Measurements from ENCODE around the gene ZNF80.

Gene ZNF80

GRCh38 chr3:114221881-114222264, 15.5 kb downstream of the ZNF80 start:
- ChIA-PET POLR2A (interaction anchor here (0.5 to 0.9 kb wide), 2 partner anchors 11 to 130 kb away, joined by 3 read pairs; no protein-coding TSS in a partner anchor), CTCF (interaction anchor here (1.5 kb wide), 1 partner anchor 8 kb away, joined by 3 read pairs; no protein-coding TSS in a partner anchor)
- Histone ChIP-seq H3K9me3 (ENCODE audit: control extremely low read depth in 1 of 5, control insufficient read depth in 4 of 5, insufficient read depth in 2 of 5, low read depth in 1 of 5, low read length in 4 of 5) (peaks cover 3 to 15% (median 4%) of the 10 kb centered on the region in 5 experiments), H3K36me3 (ENCODE audit: control insufficient read depth in 4 of 4, insufficient read depth in 4 of 4, low read length in 3 of 4) (no peaks in the 10 kb centered on the region), H3K27me3 (replicated peaks in 2 of 5; ENCODE audit: control insufficient read depth in 4 of 5, insufficient read depth in 5 of 5, low read length in 4 of 5) (peaks cover 0 to 3% (median 0%) of the 10 kb centered on the region in 5 experiments), H3K27ac (ENCODE audit: insufficient read depth in 1 of 2, low read depth in 1 of 2, low read length in 2 of 2, poor library complexity in 1 of 2, severe bottlenecking in 2 of 2) (no peak overlapping the region), H3K4me1 (ENCODE audit: control extremely low read depth in 1 of 4, control insufficient read depth in 4 of 4, insufficient read depth in 4 of 4, low read length in 3 of 4) (no peaks in the 10 kb centered on the region), H3K4me3 (ENCODE audit: control insufficient read depth in 1 of 7, extremely low read depth in 1 of 7, insufficient read depth in 4 of 7, low read depth in 2 of 7, low read length in 6 of 7) (no peak overlapping the region)
- WGBS (ENCODE audit: insufficient coverage): 100% methylated on average over 1 of the region's 1 CpG
- no peak for DNase-seq

- no peak overlapping the region for H3K4me3 ChIP-seq (ENCODE audit: control insufficient read depth in 1 of 7, extremely low read depth in 1 of 7, insufficient read depth in 4 of 7, low read depth in 2 of 7, low read length in 6 of 7)
Measured at GRCh38 chr3:114221165-114221880, 16.1 kb downstream of the ZNF80 start.

GRCh38 chr3:114219741-114220140, 17.6 kb downstream of the ZNF80 start:
- DNase-seq: no peak
- Histone ChIP-seq H3K9me3 (ENCODE audit: control extremely low read depth in 1 of 5, control insufficient read depth in 4 of 5, insufficient read depth in 2 of 5, low read depth in 1 of 5, low read length in 4 of 5) (peaks cover 0 to 4% (median 2%) of the 10 kb centered on the region in 5 experiments), H3K4me3 (ENCODE audit: control insufficient read depth in 1 of 7, extremely low read depth in 1 of 7, insufficient read depth in 4 of 7, low read depth in 2 of 7, low read length in 6 of 7) (no peak overlapping the region), H3K27me3 (replicated peaks in 2 of 5; ENCODE audit: control insufficient read depth in 4 of 5, insufficient read depth in 5 of 5, low read length in 4 of 5) (peaks cover 0 to 7% (median 0%) of the 10 kb centered on the region in 5 experiments), H3K27ac (ENCODE audit: insufficient read depth in 1 of 2, low read depth in 1 of 2, low read length in 2 of 2, poor library complexity in 1 of 2, severe bottlenecking in 2 of 2) (no peak overlapping the region), H3K4me1 (ENCODE audit: control extremely low read depth in 1 of 4, control insufficient read depth in 4 of 4, insufficient read depth in 4 of 4, low read length in 3 of 4) (peaks cover 0 to under 1% (median 0%) of the 10 kb centered on the region in 4 experiments), H3K36me3 (ENCODE audit: control insufficient read depth in 4 of 4, insufficient read depth in 4 of 4, low read length in 3 of 4) (no peaks in the 10 kb centered on the region)
- 100% methylated on average over 1 of the region's 2 CpGs for WGBS (ENCODE audit: insufficient coverage)
- CTCF ChIA-PET: no interaction called here
- POLR2A ChIA-PET: no interaction called here

More at GRCh38 chr3:114221165-114221880, 16.1 kb downstream of the ZNF80 start:
- Histone ChIP-seq H3K27me3 (replicated peaks in 2 of 5; ENCODE audit: control insufficient read depth in 4 of 5, insufficient read depth in 5 of 5, low read length in 4 of 5) (peaks cover 0 to 3% (median 0%) of the 10 kb centered on the region in 5 experiments), H3K36me3 (ENCODE audit: control insufficient read depth in 4 of 4, insufficient read depth in 4 of 4, low read length in 3 of 4) (no peaks in the 10 kb centered on the region), H3K27ac (ENCODE audit: insufficient read depth in 1 of 2, low read depth in 1 of 2, low read length in 2 of 2, poor library complexity in 1 of 2, severe bottlenecking in 2 of 2) (no peak overlapping the region), H3K4me1 (ENCODE audit: control extremely low read depth in 1 of 4, control insufficient read depth in 4 of 4, insufficient read depth in 4 of 4, low read length in 3 of 4) (no peaks in the 10 kb centered on the region), H3K9me3 (ENCODE audit: control extremely low read depth in 1 of 5, control insufficient read depth in 4 of 5, insufficient read depth in 2 of 5, low read depth in 1 of 5, low read length in 4 of 5) (peaks cover 3 to 15% (median 4%) of the 10 kb centered on the region in 5 experiments)
- POLR2A ChIA-PET: interaction anchor here (0.5 to 0.9 kb wide), 2 partner anchors 11 to 130 kb away, joined by 3 read pairs; no protein-coding TSS in a partner anchor
- WGBS (ENCODE audit: insufficient coverage): 90% methylated on average over 8 of the region's 9 CpGs
- CTCF ChIA-PET: interaction anchor here (1.5 kb wide), 1 partner anchor 8 kb away, joined by 3 read pairs; no protein-coding TSS in a partner anchor
- DNase-seq: no peak

- ChIA-PET POLR2A (no interaction called here), CTCF (interaction anchor here (1.0 kb wide), 1 partner anchor 18 kb away, joined by 3 read pairs; no protein-coding TSS in a partner anchor)
- no peak overlapping the region for H3K27ac ChIP-seq (ENCODE audit: insufficient read depth in 1 of 2, low read depth in 1 of 2, low read length in 2 of 2, poor library complexity in 1 of 2, severe bottlenecking in 2 of 2)
- no peak overlapping the region for H3K4me3 ChIP-seq (ENCODE audit: control insufficient read depth in 1 of 7, extremely low read depth in 1 of 7, insufficient read depth in 4 of 7, low read depth in 2 of 7, low read length in 6 of 7)
- 90% methylated on average over 6 of the region's 12 CpGs for WGBS (ENCODE audit: insufficient coverage)
- no peak for DNase-seq
- peaks cover 0 to 7% (median 0%) of the 10 kb centered on the region in 5 experiments for H3K27me3 ChIP-seq (replicated peaks in 2 of 5; ENCODE audit: control insufficient read depth in 4 of 5, insufficient read depth in 5 of 5, low read length in 4 of 5)
- peaks cover 3 to 9% (median 6%) of the 10 kb centered on the region in 4 experiments for H3K4me1 ChIP-seq (ENCODE audit: control extremely low read depth in 1 of 4, control insufficient read depth in 4 of 4, insufficient read depth in 4 of 4, low read length in 3 of 4)
- no peaks in the 10 kb centered on the region for H3K9me3 ChIP-seq (ENCODE audit: control extremely low read depth in 1 of 5, control insufficient read depth in 4 of 5, insufficient read depth in 2 of 5, low read depth in 1 of 5, low read length in 4 of 5)
- no peaks in the 10 kb centered on the region for H3K36me3 ChIP-seq (ENCODE audit: control insufficient read depth in 4 of 4, insufficient read depth in 4 of 4, low read length in 3 of 4)
Measured at GRCh38 chr3:114218578-114219185, 18.7 kb downstream of the ZNF80 start.

GRCh38 chr3:114218006-114218405, 19.4 kb downstream of the ZNF80 start:
- Histone ChIP-seq H3K4me3 (ENCODE audit: control insufficient read depth in 1 of 7, extremely low read depth in 1 of 7, insufficient read depth in 4 of 7, low read depth in 2 of 7, low read length in 6 of 7) (no peak overlapping the region), H3K27me3 (replicated peaks in 2 of 5; ENCODE audit: control insufficient read depth in 4 of 5, insufficient read depth in 5 of 5, low read length in 4 of 5) (peaks cover 0 to 7% (median 0%) of the 10 kb centered on the region in 5 experiments), H3K4me1 (ENCODE audit: control extremely low read depth in 1 of 4, control insufficient read depth in 4 of 4, insufficient read depth in 4 of 4, low read length in 3 of 4) (peaks cover 7 to 15% (median 10%) of the 10 kb centered on the region in 4 experiments), H3K9me3 (ENCODE audit: control extremely low read depth in 1 of 5, control insufficient read depth in 4 of 5, insufficient read depth in 2 of 5, low read depth in 1 of 5, low read length in 4 of 5) (no peaks in the 10 kb centered on the region), H3K27ac (ENCODE audit: insufficient read depth in 1 of 2, low read depth in 1 of 2, low read length in 2 of 2, poor library complexity in 1 of 2, severe bottlenecking in 2 of 2) (no peak overlapping the region), H3K36me3 (ENCODE audit: control insufficient read depth in 4 of 4, insufficient read depth in 4 of 4, low read length in 3 of 4) (no peaks in the 10 kb centered on the region)
- ChIA-PET POLR2A (no interaction called here), CTCF (interaction anchor here (1.0 kb wide), 1 partner anchor 18 kb away, joined by 3 read pairs; no protein-coding TSS in a partner anchor)
- WGBS (ENCODE audit: insufficient coverage): 96% methylated on average over 3 of the region's 3 CpGs
- DNase-seq: no peak

GRCh38 chr3:114217266-114217665, 20.1 kb downstream of the ZNF80 start:
- H3K27ac ChIP-seq (ENCODE audit: insufficient read depth in 1 of 2, low read depth in 1 of 2, low read length in 2 of 2, poor library complexity in 1 of 2, severe bottlenecking in 2 of 2): no peak overlapping the region
- ChIA-PET POLR2A (no interaction called here), CTCF (no interaction called here)
- peaks cover 0 to 7% (median 0%) of the 10 kb centered on the region in 5 experiments for H3K27me3 ChIP-seq (replicated peaks in 2 of 5; ENCODE audit: control insufficient read depth in 4 of 5, insufficient read depth in 5 of 5, low read length in 4 of 5)
- no peak overlapping the region for H3K4me3 ChIP-seq (ENCODE audit: control insufficient read depth in 1 of 7, extremely low read depth in 1 of 7, insufficient read depth in 4 of 7, low read depth in 2 of 7, low read length in 6 of 7)
- DNase-seq: no peak
- no peaks in the 10 kb centered on the region for H3K9me3 ChIP-seq (ENCODE audit: control extremely low read depth in 1 of 5, control insufficient read depth in 4 of 5, insufficient read depth in 2 of 5, low read depth in 1 of 5, low read length in 4 of 5)
- no peaks in the 10 kb centered on the region for H3K36me3 ChIP-seq (ENCODE audit: control insufficient read depth in 4 of 4, insufficient read depth in 4 of 4, low read length in 3 of 4)
- H3K4me1 ChIP-seq (ENCODE audit: control extremely low read depth in 1 of 4, control insufficient read depth in 4 of 4, insufficient read depth in 4 of 4, low read length in 3 of 4): peaks cover 8 to 17% (median 12%) of the 10 kb centered on the region in 4 experiments

All from common myeloid progenitor, CD34-positive (primary cell).